Endothelial cell of coronary artery (primary cell): ENCODE data around the gene PRAME. TPM values are rescaled to one million over a fixed set of nuclear protein-coding genes. Genes with fewer than 3 reads are reported as not detected.

ENCODE experiments used
- total RNA-seq: library from RNA; depleted of rRNA; stranded (reverse); fragments of >200 nt; gene quantifications from 2 replicates; pipeline ENCODE4 v1.2.3, GENCODE V29; 2014

The PRAME gene
- 0.09 TPM in 1 of 2 replicates, not detected in the other for total RNA-seq

GRCh38 chr22:22558972-22559603 lies at the start of gene PRAME:
PRAME (minus strand) TSS chr22:22559265; CDS start chr22:22556832, 2,433 bp downstream.

GRCh38 chr22:22520020-22520656 lies 38.9 kb downstream of the PRAME start, which contains the start of gene ZNF280A:
ZNF280A (minus strand) TSS chr22:22520270; CDS start chr22:22515630, 4,640 bp downstream.

GRCh38 chr22:22508274-22509176 lies 50.5 kb downstream of the PRAME start, which contains the start of gene ZNF280B:
ZNF280B (minus strand) TSS chr22:22508742; CDS start chr22:22489398, 19,344 bp downstream.

Other genes starting within 250 kb of the PRAME start
- 0.36 and 0.56 TPM in 2 replicates for gene ZNF280B, start 50.5 kb downstream of the PRAME start, total RNA-seq
- not detected in 2 replicates for gene ZNF280A, start 39.0 kb downstream of the PRAME start, total RNA-seq
- not detected in 2 replicates for gene GGTLC2, start 85.3 kb upstream of the PRAME start, total RNA-seq